GM19395 (cell line): Measurements from ENCODE around the gene PARS2.

Source experiments
- ATAC-seq: cut with Tn5 transposase; IDR thresholded peaks from one replicate; pipeline ENCODE4 v1.9.1; 2021; ENCODE audit warnings: mild to moderate bottlenecking, moderate library complexity; ENCODE audit not compliant: unreplicated experiment

PARS2 gene

GRCh38 chr1:54742282-54742681 lies 22.0 kb downstream of the PARS2 start:
- ATAC-seq = no peak

DNA sequence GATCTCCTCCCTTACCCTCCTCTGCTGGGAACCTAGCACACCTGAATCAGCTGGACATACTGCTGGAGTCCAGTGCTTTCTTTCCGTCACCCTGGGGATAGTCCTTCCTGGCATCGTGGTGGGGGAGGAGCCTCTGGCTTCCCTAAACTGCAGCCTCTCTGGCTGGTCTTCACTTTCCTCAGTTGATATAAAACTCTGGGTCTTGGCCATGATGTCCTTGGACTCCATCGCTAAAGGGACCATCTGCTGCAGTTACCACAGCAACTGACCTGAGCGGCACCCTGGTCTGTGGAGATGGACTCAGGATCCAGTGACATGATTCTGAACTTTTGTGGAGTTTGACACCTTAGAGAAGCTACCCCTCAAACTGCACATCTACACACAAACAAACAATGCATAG lies 22.8 kb downstream of the PARS2 start:
- no peak for ATAC-seq

DNA sequence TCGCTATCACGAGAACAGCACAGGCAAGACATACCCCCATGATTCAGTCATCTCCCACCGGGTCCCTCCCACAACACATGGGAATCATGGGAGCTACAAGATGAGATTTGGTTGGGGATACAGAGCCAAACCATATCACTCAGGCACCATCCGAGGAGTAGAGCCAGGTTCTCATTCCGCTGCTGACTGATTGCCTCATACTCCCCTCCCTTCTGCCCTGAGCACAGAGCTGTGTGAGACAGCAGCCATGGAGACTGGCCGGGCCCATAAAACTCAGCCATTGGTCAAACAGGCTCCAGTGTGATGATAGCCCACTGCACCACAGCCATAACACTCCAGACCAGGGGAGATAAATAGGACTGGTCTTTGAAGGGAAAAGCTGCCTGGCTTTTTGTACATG lies 26.1 kb downstream of the PARS2 start:
- ATAC-seq = no peak

DNA sequence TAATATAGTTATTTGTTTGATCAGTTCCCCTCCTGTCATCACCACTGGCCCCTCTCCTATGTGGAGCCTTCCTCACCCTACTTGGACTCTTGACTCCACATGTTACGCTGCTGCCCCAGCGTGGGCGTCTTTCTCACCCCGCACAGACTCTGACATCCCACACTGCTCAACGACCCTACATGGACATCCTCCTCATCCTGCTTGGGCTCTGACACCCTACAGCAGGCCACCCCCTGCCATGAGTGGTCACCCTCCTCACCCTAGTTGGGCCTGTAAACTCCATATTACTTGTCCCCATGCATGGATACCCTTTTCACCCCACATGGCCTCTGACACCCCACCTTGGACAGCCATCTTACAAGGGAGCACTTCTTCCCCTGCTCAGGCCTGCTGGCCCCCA lies 27.6 kb downstream of the PARS2 start:
- no peak for ATAC-seq

DNA sequence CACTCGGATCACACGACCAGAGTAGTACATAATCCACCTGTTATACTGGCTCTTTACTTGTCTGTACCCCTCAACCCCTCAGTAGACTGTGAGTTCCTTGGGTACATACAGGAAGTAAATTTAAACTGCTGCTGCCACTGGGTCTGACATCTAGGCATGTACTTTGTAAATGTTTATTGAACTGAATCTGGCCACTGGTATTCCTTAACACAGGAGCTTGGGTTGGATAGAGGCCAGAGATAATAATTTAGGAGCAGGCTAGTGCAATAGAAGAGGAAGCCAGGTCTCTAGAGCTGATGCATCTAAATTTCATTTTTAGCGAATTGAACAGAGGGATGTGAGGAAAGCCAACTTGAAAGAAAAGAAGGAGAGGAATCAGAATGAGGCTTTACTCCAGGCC lies 36.3 kb downstream of the PARS2 start:
- ATAC-seq = no peak

GRCh38 chr1:54724771-54725170 lies 39.6 kb downstream of the PARS2 start:
- no peak for ATAC-seq

GRCh38 chr1:54723985-54724384 lies 40.3 kb downstream of the PARS2 start:
- no peak for ATAC-seq

DNA sequence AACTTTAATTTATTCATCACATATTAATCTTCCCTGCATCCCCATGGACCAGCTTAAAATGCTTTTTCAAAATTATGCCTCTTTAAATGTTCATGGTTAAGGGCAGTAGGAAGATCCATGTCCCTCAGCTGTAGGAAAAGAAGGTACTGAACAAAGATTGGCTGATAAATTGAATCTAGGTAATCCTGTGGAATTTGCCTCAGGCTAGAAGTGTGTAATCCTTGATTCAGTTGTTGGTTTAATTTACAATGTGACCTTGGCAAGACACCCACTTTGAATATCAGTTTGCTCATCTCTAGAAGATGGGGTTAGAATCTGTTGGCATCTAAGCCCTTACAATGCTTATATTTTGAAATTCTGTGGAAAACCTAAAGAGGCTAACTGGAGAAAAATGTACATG lies 42.6 kb downstream of the PARS2 start:
- ATAC-seq = no peak

DNA sequence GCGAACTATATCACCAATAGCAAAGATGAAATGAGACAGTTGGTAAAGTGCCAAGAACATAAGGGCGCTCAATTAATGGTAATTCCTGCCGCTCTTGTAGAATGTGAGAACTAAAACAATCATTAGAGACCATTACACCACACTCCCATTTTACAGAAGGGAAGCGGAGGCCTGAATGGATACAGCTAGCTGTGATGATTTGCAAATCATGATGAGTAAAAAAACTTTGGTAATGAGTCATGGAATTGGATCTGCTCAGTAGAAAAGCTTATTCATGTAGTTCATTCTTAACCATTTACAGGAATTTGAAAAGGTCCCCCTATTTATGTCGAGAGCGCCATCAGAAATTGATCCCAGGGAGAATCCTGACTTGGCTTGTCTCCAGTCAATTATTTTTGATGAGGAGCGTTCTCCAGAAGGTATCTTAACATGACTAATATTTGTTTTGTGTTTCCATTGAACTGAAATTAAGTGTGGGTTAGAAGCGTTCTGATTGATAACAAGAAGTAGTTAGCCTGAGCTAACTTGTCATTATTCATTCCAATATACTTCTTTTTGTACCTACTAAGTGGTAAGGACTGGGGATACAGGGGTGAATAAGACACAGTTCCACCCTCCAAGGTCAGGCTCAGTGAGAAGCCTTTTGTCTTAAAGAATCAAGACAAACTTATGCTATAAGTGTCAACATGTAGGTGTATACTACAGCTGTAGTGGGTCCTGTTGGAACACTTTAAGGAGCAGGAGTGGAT lies 47.9 kb downstream of the PARS2 start:
- peak; percentile 10 for ATAC-seq

DNA sequence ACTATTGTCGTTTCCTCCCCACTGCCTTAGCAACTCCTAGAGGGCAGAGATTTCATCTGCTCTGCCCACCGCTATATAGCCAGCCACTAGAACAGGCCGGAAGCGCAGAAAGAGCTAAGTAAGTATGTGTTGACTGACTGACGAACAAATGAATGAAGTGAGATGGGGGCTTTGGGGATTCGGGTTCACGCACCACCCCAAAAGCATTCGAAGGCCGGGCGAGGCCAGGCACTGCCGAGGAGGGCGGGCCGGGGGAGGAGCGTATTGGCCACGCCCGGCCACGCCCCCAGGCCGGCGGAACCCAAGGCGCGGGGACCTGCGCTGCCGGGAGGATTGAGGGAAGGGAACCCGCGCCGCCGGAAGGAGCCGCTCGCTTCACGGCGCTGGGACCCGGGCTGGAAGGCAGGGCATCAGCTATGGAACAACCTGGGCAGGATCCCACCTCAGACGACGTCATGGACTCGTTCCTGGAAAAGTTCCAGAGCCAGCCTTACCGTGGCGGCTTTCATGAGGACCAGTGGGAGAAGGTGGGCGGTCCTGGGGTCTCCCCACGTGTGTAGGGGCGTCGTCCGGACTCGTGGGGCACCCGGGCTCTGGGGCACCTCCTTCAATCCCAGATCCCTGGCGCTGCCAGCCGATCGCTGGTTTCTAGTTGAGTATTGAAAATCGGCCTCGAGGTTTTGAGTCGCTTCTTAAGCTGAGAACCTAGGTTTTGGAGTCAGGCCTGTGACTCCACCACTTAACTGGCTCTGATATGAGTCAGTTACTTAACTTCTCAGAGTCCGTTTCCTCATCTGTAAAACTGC lies 48.6 kb downstream of the PARS2 start, which contains the start of gene TTC4:
Gene TTC4 (plus strand): TSS at position 369 of the 806 bp plus-strand sequence. CDS start 48 bp downstream, at position 417.
- ATAC-seq = peak; percentile 94

DNA sequence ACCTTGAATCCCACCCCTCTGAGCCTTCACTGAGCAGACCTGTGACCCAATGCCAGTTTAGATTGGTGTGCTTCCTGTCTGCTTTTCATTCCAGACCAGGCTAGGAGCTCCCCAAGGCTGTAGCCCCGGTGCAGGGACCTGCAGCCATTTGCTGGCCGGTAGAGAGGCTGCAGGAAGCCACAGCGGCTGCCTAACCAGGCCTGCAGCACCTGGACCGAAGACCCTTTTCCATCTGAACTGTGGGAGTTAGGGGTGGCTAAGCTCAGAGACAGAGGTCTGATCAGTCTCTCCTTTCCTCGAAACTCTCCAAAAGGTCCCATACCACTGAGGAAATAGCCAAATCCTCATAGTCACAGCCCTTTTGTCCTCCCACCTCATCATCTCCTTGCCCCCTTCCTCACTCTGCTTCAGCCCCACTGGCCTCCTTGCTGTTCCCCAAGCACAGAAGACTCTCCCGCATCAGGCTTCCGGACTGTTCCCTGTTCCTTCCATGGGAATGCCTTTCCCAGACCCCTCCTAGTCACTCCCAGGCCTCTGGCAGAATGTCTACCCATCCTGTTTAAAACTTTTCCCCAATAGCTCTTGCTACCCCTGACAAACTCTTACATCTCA lies 49.3 kb downstream of the PARS2 start:
- no peak for ATAC-seq

- no peak for ATAC-seq
Observed at GRCh38 chr1:54711536-54711935, 52.8 kb downstream of the PARS2 start.

DNA sequence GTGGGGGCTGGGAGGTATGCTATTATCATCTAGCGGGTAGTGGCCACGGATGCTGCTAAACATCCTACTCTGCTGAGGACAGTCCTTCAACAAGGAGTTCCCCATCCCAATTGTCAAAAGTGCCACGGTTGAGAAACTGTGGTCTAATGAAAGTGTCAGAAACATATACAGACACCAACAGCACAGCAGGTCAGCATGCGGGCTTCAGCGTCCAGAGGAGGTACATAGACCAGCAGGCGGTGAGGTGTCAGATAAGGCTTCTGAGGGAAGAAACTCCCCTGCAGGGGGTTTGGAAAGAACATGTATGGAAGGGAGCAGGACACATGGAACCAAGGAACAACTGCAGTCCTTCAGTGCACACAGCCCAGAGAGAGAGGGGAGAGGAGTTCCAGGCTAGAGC lies 53.5 kb downstream of the PARS2 start:
- ATAC-seq = no peak

DNA sequence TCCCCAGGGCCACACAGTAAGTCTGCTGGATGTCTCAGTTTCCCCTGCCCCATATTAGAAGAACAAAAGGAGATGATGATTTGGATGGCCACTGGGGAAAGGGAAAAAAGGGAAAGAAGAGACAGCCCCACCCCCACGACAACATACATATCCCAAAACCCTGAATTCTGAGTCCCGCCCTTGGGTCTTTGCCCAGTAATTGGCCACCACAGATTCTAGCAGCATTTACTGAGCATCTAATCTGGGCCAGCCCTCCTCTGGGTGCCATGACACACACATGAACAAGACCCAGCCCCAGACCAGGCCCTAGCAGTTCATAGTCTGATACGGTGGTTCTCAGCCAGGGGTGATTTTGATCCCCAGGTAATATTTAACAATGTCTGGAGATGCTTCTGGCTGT lies 53.9 kb downstream of the PARS2 start:
- no peak for ATAC-seq

DNA sequence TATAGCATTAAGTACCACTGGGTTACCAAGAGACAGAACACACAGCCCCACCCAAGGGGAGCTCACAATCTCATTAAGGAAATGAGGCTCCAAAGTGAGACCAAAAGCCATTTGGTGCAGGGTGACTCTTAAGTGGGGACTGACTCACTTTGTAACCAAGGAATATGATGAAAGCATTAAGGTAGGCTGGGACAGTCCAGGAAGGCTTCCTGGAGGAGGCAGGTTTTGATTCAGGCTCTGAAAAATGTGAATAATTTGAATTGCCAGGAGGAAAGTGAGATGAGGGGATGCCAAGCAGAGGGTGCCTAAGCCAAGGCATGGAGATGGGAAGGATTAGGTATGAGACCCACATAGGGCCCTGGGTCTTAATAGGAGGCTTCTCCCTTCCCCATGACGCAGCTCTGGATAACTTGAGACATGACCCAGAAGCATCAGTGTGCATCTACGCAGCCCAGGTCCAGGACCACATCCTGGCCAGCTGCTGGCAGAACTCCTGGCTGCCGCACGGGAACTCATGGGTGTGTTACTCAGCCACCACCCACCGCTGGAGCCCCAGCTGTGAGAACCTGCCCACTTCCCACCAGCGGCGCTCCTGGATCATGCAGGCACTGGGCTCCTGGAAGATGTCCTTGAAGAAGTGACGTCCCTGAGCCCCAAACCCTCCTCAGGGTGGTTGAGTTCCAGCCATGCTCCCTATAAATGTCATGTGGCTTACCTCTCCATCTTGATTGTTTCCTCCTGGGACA lies 54.6 kb downstream of the PARS2 start:
- ATAC-seq = no peak

DNA sequence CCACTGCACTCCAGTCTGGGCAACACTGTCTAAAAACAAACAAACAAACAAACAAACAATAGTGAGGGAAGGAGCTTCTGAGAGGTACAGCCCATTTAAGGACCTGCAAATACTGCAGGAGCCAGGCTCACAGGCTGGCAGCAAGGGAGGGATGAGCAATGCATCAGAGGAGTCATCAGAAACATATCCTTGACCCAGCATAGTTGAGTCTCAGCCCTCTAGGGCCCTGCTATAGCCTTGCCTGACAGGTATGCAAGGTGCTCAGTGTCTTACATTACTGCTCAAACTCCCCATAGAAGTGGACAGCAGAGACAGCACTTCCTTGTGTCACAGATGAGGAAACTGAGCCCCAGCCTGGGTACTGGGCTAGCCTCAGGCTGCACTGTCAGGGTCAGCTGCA lies 55.9 kb downstream of the PARS2 start:
- no peak for ATAC-seq
